Measurements from ENCODE around the gene C1QTNF3.
"Not testable (repeated sequence)": the region's sequence is repeated elsewhere in the genome, so short reads cannot be mapped to it uniquely, and the experiment has no call there.

C1QTNF3 gene

GRCh38 chr5:34047774-34048572 is 5.0 kb upstream of the C1QTNF3 start:
- no peak for DNase-seq

- DNase-seq, result no peak
Measured at GRCh38 chr5:34047143-34047542, 4.1 kb upstream of the C1QTNF3 start.

DNA sequence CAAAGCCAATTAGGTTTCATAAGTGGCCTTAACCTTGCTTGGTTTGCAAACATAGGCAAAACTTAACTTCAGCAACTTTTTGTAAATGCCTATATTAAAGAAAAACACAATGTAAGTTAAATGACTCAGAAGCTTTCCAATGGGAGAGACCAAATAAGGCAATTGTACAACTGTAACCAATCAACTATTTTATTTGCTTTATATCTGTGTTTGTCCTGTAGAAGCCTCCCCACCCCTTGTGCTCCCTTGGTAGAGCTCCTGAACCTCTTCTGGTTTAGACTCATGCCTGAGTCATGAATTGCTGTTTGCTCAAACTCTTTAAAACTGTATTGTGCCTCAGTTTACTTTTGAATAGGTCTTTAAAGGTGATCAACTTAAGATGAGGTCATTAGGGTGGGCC is 3.0 kb upstream of the C1QTNF3 start:
- no peak for DNase-seq

DNA sequence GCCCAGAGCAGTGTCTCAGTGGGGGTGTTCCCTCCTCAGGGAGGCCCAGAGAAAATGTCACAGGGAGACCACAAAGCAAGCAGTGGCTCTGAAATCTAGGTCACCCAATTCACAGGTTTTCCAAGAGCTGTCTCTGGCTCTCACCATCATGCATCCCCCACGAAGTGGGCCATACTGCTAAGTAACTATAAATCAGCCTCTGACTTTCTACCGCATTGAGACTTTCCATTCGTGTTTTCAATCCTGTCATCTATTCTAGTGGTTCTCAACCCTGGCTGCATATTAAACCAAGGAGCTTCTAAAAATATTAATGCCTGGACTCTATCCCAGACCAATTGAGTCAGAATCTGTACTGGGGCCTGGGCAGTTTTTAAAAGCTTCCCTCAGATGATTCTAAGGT is 2.0 kb upstream of the C1QTNF3 start:
- no peak for DNase-seq

DNA sequence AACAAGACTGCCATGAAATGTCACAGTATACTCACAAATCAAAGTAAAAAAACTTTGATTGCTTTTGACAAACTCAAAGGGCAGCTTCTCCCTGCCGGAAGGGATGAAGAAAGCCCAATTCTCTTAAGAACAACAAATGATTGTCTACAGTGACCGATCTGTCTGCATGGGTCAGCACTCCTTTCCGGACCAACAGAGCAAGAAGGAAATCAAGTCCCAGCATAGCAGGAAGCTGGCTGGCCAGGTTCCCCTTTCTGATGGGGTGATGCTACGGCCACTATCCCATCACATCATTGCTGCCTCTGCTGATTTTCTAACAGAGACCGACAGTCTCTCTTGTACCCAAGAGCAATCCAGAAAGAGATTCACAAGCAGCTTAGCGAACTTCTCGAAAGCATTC is 692 bp downstream of the C1QTNF3 start:
- DNase-seq, result no peak

- DNase-seq, result no peak
Measured at GRCh38 chr5:34041247-34041972, 1.6 kb downstream of the C1QTNF3 start.

GRCh38 chr5:34040472-34040871 is 2.5 kb downstream of the C1QTNF3 start:
- no peak for DNase-seq

- no peak for DNase-seq
Measured at GRCh38 chr5:34039398-34040157, 3.4 kb downstream of the C1QTNF3 start.

DNA sequence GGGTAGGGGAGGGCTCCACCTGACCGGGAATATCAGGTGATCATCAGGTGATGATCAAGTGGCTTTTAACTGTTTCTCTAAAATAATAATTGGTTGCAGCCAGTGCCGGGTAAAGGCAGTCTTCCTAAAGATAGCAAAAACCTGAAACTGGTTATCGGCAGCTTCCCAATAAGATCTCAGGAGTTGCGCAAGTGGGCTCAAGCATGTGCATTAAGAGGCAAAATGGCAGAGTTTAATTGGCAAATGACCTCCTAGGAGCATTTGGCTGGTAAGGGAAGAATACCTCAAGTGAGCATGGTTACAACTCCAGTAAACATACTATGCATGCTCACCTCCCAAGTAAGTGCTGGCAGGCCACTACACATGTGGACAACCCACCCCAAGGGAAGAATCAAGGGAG is 4.2 kb downstream of the C1QTNF3 start:
- no peak for DNase-seq

GRCh38 chr5:34038390-34038789 is 4.6 kb downstream of the C1QTNF3 start:
- no peak for DNase-seq

DNA sequence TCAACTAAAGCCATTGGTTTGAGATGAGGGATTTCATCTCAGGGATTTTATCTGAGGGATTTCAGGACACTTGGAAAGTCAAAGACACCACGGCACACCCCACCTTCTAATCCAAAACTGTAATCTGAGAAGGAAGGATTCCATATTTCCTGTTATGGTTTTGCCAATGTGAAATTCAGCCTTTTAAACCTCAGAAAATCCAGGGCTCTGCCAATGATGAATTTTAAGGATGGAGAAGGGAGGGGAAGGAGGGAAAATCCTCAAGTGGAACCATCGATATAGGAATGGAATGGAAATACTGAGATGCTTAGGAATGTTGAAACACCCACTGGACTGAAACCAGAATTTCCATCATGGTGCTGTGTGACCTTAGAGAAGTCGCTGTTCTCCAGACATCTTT is 5.3 kb downstream of the C1QTNF3 start:
- no peak for DNase-seq

- DNase-seq, result no peak
Measured at GRCh38 chr5:34035756-34036155, 7.3 kb downstream of the C1QTNF3 start.

- no peak for DNase-seq
Measured at GRCh38 chr5:34034534-34035327, 8.3 kb downstream of the C1QTNF3 start.

DNA sequence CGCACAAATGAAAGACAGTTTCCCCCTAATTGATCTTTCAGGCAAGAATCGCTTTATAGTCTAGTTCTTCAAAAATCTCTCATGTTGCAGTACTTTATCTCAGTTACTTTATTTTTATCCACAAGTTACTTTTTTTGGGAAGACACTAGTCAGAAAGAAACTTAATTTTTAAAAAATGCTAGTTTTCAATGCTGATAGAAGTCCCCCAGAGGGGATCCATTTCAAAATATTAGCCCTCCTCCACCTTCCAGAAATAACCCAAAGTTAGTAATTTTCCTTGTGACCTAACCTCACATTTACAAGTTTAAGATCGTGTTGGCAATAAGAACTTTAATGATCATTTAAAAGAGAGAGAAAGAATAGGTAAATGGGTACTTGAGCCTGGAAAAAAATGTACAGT is 11.0 kb downstream of the C1QTNF3 start:
- DNase-seq, result no peak

GRCh38 chr5:34031117-34031516 is 11.9 kb downstream of the C1QTNF3 start:
- DNase-seq, result no peak

DNA sequence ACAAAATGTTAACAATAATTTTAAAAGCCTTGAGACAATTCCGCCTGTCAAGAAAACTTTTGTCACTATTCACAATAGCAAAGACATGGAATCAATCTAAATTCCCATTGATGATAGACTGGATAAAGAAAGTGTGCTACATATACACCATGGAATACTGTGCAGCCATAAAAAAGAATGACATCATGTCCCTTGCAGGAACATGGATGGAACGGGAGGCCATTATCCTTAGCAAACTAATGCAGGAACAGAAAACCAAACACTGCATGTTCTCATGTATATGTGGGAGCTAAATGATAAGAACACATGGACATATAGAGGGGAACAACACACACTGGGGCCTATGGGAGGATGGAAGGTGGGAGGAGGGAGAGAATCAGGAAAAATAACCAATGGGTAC is 12.4 kb downstream of the C1QTNF3 start:
- DNase-seq, result not testable (repeated sequence)

- DNase-seq, result no peak
Measured at GRCh38 chr5:34030048-34030447, 13.0 kb downstream of the C1QTNF3 start.

DNA sequence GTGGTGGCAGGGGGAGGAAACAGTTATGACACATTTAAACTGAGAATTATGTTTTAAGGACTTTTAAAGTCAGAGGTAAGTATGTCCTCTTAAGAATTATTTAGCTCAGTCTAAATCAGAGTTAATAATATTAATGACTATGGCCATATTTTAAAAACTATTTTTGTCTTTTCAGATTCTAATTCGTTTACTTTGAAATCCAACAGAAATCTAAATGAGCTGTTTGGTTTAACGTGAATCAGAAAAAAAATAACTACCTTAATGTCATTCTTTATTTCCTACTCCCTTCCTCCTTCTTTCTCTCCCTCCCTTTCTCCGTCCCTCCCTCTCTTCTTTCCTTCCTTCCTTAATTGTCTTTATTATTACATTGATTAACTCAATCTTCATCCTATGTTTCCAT is 14.7 kb downstream of the C1QTNF3 start:
- no peak for DNase-seq

- no peak for DNase-seq
Measured at GRCh38 chr5:34026089-34026761, 16.8 kb downstream of the C1QTNF3 start.

DNA sequence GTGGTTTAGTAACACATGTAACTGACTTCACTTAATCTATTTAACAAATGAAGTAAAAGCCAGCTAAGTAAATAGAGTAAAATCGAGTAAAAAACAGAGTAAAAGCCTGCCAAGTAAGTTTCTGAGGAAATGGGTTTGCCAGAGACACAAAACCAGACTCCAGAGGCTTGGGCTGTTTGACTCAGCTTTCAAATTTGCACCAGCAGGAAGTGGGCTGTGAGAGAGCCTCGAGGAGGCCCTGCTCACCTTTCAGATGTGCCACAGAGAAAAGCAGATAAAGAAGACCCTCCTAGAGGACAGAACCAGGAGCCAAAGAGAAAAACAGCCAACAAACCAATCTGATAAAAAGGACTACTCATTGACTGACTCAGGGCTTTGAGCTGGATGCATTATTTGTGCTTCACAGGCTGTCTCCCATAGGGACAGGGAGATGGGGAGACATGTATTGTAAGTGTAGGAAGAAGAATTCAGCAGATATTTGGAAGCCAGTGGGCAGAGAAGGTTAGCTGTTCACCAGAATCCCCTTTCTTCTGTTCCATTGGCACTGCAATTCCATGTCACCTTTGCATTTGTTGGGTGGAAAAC is 20.8 kb downstream of the C1QTNF3 start:
- peak; percentile 46 for DNase-seq

DNA sequence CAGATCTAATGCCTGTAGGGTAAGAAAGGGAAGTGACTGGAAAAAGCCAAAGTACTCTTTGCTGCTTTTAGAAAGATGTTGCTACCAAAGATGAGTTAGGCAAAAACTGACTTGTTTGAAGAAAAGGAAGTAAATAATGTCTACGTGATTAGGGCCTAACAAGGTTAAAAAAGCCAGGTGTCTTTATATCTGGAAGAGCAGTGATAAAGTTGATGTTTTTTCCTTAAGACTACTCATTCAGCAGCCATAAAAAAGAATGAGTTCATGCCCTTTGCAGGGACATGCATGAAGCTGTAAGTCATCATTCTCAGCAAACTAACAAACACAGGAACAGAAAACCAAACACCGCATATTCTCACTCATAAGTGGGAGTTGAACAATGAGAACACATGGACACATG is 21.7 kb downstream of the C1QTNF3 start:
- DNase-seq, result no peak

DNA sequence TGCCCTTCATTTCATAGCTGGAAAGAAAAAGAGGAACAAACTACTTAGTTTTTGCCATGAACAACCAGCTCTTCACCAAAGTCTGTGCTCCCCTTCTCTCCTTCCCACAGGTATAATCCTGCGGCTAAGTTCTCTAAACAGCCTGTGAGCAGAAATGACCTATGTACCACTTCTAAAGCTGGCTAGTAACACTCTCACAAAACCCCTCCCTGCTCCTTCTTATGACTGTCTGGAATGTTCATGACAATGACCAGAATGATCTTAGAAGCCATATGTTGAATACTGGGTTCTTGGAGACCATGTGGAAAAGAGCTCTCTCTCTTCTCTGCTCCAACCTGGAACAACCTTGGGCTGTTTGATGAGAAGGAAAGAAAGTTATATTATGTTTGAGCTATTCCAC is 22.3 kb downstream of the C1QTNF3 start:
- DNase-seq, result no peak
